NCI-H2196 treated with DMSO at 0.1 percent for 48 hours (cell line): ENCODE data around the gene DARS1.
"Not testable (repeated sequence)": the region's sequence is repeated elsewhere in the genome, so short reads cannot be mapped to it uniquely, and the experiment has no call there.

Experiments used
- DNase-seq: peaks from one replicate; lab custom pipeline; 2025; ENCODE audit not compliant: unreplicated experiment; lab: John Stamatoyannopoulos, UW

DARS1 gene

DNA sequence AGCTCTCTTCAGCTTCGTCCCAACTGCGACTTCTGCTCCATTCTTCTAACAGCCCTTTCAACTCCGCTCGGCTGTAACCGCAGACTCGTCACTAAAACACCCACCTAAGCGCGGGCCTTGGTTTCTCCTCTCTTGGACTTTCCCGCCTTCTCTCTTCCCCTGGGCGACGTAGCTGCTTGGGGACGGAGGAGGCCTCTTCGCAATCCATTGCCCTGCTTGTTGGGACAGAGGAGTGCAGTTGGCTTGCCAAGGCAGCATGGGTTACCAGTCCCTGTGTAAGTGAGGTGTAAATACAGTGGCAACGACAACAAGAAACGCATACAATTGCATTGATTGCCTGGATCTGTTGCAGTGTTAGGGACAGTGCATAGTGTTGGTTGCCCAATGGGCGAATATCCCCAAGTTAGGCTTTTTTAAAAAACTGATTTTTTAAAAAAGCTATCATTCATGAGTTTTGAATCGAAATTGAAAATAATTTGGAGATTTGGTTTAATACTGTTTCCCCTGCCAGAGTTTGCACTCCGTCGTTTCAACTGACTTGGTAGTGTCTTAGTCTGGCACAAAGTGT lies 484 bp upstream of the DARS1 start:
- no peak for DNase-seq

GRCh38 chr2:135984199-135985017 lies 1.0 kb downstream of the DARS1 start:
- DNase-seq, result no peak

DNA sequence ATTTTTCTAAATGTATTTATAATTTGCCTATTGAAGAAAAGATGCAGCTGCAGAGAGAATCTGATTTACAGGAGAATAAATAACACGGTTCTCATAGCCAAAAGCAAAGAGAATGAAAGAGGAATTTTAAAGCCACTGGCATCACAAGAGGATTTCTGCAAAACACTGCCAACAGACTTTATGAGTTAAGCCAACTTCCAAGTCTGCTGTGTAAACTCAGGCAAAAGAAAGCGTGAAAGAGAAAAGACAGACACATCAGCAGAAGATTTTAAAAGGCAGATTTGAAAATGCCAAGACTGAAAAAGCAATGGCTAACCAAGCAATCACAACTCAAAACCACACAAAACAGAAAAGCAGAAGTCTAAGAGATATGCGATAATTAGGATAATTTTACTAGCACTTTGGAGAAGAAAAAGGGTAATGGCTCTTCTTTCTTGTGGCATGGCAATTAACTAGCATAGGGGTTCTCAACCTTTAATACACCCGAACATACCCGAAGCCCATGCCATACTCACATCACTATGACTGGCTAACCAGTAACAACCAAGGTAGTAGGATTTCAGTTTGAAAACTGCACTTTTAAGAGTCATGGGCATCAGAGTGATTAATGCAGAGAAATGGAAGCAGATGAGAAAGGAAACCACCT lies 4.9 kb downstream of the DARS1 start:
- no peak for DNase-seq

DNA sequence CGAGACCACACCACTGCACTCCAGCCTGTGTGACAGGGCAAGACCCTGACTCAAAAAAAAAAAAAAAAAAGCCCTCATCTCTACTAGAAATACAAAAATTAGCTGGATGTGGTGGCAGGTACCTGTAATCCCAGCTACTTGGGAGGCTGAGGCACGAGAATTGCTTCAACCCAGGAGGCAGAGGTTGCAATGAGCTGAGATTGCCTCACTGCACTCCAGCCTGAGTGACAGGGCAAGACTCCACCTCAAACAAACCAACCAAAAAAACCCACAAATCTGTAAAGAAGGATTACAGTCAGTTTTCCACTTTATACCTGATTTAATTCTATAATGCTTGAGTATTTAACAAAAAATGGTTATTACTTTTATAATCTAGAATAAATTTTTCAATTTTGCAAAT lies 9.7 kb downstream of the DARS1 start:
- DNase-seq, result no peak

- DNase-seq, result no peak
Observed at GRCh38 chr2:135974036-135974435, 11.4 kb downstream of the DARS1 start.

DNA sequence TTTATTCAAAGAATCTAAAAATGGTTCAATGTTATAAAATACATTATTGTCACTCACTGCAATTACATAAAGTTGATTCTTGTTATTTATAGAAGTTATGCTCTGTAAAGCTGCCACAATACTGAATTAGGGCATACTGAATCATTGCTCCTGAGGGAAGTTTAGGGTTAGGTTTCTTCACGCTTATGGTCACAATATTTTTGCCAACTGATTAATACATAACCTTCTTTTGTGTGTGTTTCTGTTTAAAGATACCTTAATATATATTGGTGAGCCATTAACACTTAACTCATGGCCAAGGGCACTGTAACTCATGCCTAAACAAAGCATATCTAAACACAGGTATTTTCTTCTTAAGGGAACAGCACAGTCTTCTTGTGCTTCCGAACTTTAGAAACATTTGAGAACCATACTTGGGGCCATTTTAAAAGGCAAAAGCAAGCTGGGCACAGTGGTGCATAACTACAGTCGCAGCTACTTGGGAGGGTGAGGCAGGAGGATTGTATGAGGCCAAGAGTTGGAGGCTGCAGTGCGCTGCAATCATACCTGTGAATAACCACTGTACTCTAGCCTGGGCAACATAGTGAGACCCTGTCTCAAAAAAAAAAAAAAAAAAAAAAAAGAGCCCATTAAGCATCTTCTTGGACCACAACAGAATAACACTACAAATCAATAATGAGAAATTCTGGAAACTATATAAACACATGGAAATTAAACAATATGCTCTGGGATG lies 15.6 kb downstream of the DARS1 start:
- no peak for DNase-seq

- DNase-seq, result no peak
Observed at GRCh38 chr2:135965756-135966155, 19.7 kb downstream of the DARS1 start.

GRCh38 chr2:135964404-135964803 lies 21.0 kb downstream of the DARS1 start:
- DNase-seq, result not testable (repeated sequence)

DNA sequence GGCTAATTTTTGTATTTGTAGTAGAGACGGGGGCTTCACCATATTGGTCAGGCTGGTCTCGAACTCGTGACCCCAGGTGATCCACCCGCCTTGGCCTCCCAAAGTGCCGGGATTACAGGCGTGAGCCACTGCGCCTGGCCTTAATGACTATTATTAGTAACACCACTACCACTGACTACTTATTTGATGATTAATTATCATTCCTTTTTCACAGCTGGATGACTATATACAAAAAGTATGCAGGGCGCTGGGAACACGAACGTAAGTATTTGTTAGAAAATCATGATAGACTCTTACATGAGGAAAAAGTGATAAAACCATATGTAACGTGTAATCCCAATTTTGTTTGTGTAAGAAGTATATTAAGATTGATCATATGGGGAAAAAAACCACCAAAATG lies 21.6 kb downstream of the DARS1 start:
- no peak for DNase-seq

DNA sequence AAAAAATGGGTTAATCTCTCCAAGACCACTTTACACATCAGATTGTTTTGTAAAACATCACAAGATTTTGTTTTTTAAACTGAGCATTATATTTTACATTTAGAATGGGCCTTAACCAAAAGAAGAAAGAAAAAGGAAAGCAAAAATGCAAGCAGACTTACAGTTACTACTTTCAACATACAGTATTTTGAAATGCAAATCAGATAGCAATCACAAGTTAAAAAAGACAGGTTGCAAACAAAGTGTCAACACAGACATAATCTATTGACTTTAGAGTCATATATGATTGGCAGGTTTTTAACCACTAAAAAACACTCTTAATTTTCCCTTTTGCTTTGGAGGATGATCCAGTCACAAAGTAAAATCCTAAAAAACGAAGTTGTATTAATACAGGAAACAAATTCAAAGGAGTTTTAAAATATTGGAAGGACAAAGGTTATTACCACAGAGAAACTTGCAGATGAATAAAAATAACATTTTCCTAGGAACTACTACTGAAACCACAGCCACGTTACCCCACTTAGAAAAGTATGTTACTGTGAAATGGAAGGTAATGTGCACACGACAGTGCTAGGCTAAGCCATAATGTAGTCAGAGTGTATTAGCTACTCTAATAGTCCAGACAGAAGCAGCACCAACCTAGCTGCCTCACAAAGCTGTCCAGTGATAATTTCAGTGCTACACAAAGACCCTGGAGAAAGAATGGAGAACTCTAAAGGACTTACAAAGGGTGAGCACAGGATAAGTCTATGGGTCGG lies 22.9 kb downstream of the DARS1 start:
- no peak for DNase-seq

- DNase-seq, result no peak
Observed at GRCh38 chr2:135960656-135961551, 24.5 kb downstream of the DARS1 start.

DNA sequence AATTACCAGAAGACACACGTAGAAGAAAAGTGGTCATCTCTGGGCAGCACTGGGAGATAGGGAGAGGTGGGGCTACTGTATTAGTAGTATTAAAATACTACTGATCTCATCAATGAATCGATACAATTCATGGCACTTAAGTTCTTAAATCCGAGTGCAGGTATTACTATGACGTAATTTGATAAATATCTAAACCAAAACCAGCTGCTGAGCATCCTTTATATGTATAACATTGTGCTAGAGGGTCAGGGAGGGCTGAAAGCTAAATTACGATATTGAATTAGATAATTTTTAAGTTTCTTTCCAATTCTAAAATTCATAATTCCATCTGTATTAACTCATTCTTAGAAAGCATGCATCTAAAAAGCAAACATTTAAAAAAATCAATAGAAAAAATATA lies 25.3 kb downstream of the DARS1 start:
- DNase-seq, result no peak

DNA sequence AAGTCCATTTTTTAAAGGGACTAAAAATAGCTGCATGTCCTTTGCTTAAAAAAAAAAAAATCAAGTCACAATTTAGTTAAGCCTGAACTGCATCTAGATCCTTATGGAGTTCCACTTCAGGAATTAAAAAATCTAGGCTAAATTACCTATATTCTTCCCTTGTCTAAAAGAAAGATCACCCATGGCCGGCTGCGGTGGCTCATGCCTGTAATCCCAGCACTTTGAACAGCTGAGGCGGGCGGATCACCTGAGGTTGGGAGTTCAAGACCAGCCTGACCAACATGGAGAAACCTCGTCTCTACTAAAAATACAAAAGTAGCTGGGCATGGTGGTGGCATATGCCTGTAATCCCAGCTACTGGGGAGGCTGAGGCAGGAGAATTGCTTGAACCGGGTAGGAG lies 26.5 kb downstream of the DARS1 start:
- not testable (repeated sequence) for DNase-seq

- DNase-seq, result no peak
Observed at GRCh38 chr2:135954020-135954601, 31.3 kb downstream of the DARS1 start.

DNA sequence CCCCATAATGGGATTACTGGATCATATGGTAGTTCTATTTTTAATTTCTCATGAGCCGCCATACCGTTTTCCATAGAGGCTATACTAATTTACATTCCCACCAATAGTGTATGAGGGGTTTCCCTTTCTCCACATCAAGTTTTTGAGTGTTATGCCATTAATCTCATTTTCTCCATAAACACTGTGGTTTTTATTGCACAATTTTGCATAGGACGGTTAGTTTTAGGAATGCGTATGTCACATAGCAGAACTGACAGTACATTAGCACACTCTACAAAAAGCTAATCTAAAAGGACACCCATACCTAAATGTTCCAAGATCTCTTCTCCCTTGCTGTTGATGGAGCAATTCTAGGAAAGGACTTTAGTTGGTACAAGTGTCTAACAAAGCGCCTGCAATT lies 32.5 kb downstream of the DARS1 start:
- no peak for DNase-seq

DNA sequence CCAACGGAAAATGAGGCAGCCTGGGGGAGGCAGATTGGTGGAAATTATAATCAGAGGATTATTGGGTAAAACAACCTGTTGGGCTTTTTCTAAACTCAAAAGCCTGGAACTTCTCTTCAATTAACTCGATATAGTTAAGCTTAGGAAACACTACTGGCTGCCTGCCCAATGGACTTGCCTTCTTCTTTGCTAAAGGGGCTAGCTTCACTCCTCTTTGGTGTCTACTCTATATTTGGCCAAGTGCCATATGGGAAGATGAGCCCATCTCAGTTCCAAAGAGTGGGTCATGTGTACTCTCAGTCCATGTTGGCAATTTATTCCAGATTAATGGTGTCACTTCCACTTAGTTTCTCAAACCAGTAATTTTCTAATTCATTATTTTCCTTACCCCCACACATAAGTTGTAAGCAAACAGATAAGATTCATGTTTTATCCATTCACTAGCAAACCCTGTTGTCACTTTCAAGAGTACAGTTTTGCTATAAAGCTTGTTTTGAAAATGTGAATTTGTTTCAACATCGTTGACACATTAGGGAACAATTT lies 34.3 kb downstream of the DARS1 start:
- DNase-seq, result no peak

DNA sequence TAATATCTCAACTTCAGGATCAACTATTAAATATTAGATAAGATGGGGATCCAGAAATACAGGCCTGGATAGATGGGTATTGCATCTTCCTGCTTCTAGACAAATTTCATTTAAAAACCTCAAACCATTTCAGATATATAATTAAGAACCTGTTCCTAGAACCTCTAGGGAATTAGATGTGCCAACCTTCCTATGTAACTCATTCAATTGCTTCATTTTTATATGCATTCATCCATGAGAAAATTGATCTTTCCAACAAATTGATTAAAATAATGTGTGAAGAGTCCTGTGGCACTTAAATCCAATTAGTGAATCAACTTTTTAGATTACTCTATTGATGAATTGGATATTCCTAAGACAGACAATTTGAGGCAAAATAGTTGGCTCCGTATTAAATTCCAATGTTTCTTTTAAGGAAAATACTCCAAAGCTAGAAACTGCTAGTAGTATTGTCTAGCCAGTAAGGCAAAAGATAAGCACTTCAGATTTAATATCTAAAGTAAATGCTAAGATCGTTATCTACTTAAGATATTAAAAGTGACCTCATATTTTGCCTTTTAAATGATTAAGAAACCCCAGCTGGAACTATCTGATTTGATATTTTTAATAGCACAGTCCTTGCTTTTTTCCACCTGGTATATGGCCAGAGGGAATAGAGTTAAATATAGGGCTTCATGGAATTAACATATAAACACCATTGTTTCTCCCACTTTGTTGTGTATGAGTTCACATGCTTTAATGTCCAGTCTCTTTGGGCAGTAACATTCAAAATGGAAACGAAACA lies 35.8 kb downstream of the DARS1 start:
- no peak for DNase-seq

GRCh38 chr2:135948642-135949355 lies 36.6 kb downstream of the DARS1 start:
- DNase-seq, result no peak
